H9 (cell line): ENCODE results near the gene ZFPM1. TPM values are rescaled to one million over a fixed set of nuclear protein-coding genes. Genes with fewer than 3 reads are reported as not detected.

Experiments used
- DNase-seq: peaks from one replicate; pipeline ENCODE4 v3.0.0-alpha.2; 2017
- H2AFZ ChIP-seq: one replicate; pipeline ENCODE4 v1.6.1; 2013; ENCODE audit warnings: mild to moderate bottlenecking, low read length, control low read depth, moderate library complexity
- H2AK5ac ChIP-seq: 2 replicates; pipeline ENCODE4 v1.6.1; 2013; ENCODE audit warnings: low read length, control low read depth, mixed read lengths; ENCODE audit not compliant: insufficient read length
- H2BK120ac ChIP-seq: one replicate; pipeline ENCODE4 v1.6.1; 2013; ENCODE audit warnings: low read depth, mild to moderate bottlenecking, low read length, control low read depth, inconsistent platforms; ENCODE audit not compliant: poor library complexity, severe bottlenecking
- H2BK12ac ChIP-seq: 2 replicates; pipeline ENCODE4 v1.6.1; 2013; ENCODE audit warnings: low read length, control low read depth, mixed read lengths, low read depth; ENCODE audit not compliant: insufficient read length
- H2BK15ac ChIP-seq: 2 replicates; pipeline ENCODE4 v1.6.1; 2013; ENCODE audit warnings: low read depth, low read length, control low read depth
- H2BK20ac ChIP-seq: one replicate; pipeline ENCODE4 v1.6.1; 2013; ENCODE audit warnings: low read depth, mild to moderate bottlenecking, low read length, control low read depth, inconsistent platforms; ENCODE audit not compliant: poor library complexity, severe bottlenecking
- H2BK5ac ChIP-seq: 2 replicates; pipeline ENCODE4 v1.6.1; 2013; ENCODE audit warnings: low read length, control low read depth, mixed read lengths; ENCODE audit not compliant: insufficient read length
- H3K14ac ChIP-seq: 2 replicates; pipeline ENCODE4 v1.6.1; 2013; ENCODE audit warnings: low read length, control low read depth; ENCODE audit not compliant: insufficient read depth
- H3K18ac ChIP-seq: 2 replicates; pipeline ENCODE4 v1.6.1; 2013; ENCODE audit warnings: low read depth, mild to moderate bottlenecking, mixed read lengths, low read length, control low read depth; ENCODE audit not compliant: insufficient read length
- H3K23ac ChIP-seq: 2 replicates; pipeline ENCODE4 v1.6.1; 2013; ENCODE audit warnings: low read length, control low read depth, mixed read lengths, low read depth; ENCODE audit not compliant: insufficient read length
- H3K23me2 ChIP-seq: 2 replicates; pipeline ENCODE4 v1.6.1; 2013; ENCODE audit warnings: low read depth, mild to moderate bottlenecking, mixed read lengths, low read length, control low read depth; ENCODE audit not compliant: insufficient read length, poor library complexity, severe bottlenecking
- H3K27ac ChIP-seq: 2 replicates; pipeline ENCODE4 v1.5.1; 2013; ENCODE audit warnings: low read length, control low read depth, mixed read lengths, low read depth; ENCODE audit not compliant: insufficient read length
- H3K27me3 ChIP-seq: 2 replicates; pipeline ENCODE4 v1.6.1; 2013; ENCODE audit warnings: low read length, control low read depth, inconsistent platforms; ENCODE audit not compliant: insufficient read depth
- H3K4ac ChIP-seq: 2 replicates; pipeline ENCODE4 v1.6.1; 2013; ENCODE audit warnings: low read depth, mild to moderate bottlenecking, control low read depth, inconsistent platforms, low read length, moderate library complexity
- H3K4me1 ChIP-seq: 2 replicates; pipeline ENCODE4 v1.6.1; 2013; ENCODE audit warnings: low read length, control low read depth, inconsistent platforms; ENCODE audit not compliant: insufficient read depth
- H3K4me2 ChIP-seq: 2 replicates; pipeline ENCODE4 v1.6.1; 2013; ENCODE audit warnings: low read length, control low read depth, mixed read lengths; ENCODE audit not compliant: insufficient read length, insufficient read depth
- H3K56ac ChIP-seq: 2 replicates; pipeline ENCODE4 v1.6.1; 2013; ENCODE audit warnings: low read depth, mild to moderate bottlenecking, mixed read lengths, low read length, control low read depth; ENCODE audit not compliant: insufficient read length
- H3K79me1 ChIP-seq: 2 replicates; pipeline ENCODE4 v1.6.1; 2013; ENCODE audit warnings: low read depth, mild to moderate bottlenecking, moderate library complexity, low read length, control low read depth, inconsistent platforms; ENCODE audit not compliant: insufficient read depth, poor library complexity, severe bottlenecking
- H3K79me2 ChIP-seq: 2 replicates; pipeline ENCODE4 v1.6.1; 2013; ENCODE audit warnings: low read length, control low read depth, inconsistent platforms; ENCODE audit not compliant: insufficient read depth
- H3K9ac ChIP-seq: 2 replicates; pipeline ENCODE4 v1.6.1; 2013; ENCODE audit warnings: low read length, control low read depth, mixed read lengths; ENCODE audit not compliant: insufficient read length; ENCODE audit errors: extremely low read depth
- H3K9me3 ChIP-seq: one replicate; pipeline ENCODE4 v1.6.1; 2013; ENCODE audit warnings: low read depth, low read length, inconsistent platforms; ENCODE audit not compliant: control insufficient read depth
- H3T11ph ChIP-seq: one replicate; pipeline ENCODE4 v1.6.1; 2013; ENCODE audit warnings: mild to moderate bottlenecking, low read length, control low read depth, inconsistent platforms
- H4K20me1 ChIP-seq: one replicate; pipeline ENCODE4 v1.6.1; 2013; ENCODE audit not compliant: control insufficient read depth, insufficient read length, insufficient read depth
- H4K5ac ChIP-seq: 2 replicates; pipeline ENCODE4 v1.6.1; 2013; ENCODE audit warnings: low read depth, mild to moderate bottlenecking, mixed read lengths, low read length, control low read depth; ENCODE audit not compliant: insufficient read length
- H4K8ac ChIP-seq: replicated peaks from 2 replicates; pipeline ENCODE4 v1.6.1; 2013; ENCODE audit warnings: low read length, control low read depth, mixed read lengths, low read depth; ENCODE audit not compliant: insufficient read length
- H4K91ac ChIP-seq: 2 replicates; pipeline ENCODE4 v1.6.1; 2013; ENCODE audit warnings: low read depth, mild to moderate bottlenecking, moderate library complexity, mixed read lengths, low read length, control low read depth; ENCODE audit not compliant: insufficient read length
- H3K27ac Mint-ChIP-seq, 3 experiments: 2 replicates in 2 of 3; 3 replicates in 1 of 3; pipeline ENCODE4 v1.8.0; 2020 to 2021; ENCODE audit warnings: mixed read lengths in 3 of 3, mild to moderate bottlenecking in 1 of 3, moderate library complexity in 1 of 3
- H3K27me3 Mint-ChIP-seq: 2 replicates; pipeline ENCODE4 v1.8.0; 2021; ENCODE audit warnings: low read depth, mild to moderate bottlenecking, moderate library complexity, mixed read lengths
- H3K36me3 Mint-ChIP-seq, 3 experiments: 2 replicates in 2 of 3; 3 replicates in 1 of 3; pipeline ENCODE4 v1.8.0; 2020 to 2021; ENCODE audit warnings: low read depth in 3 of 3, mixed read lengths in 3 of 3; ENCODE audit not compliant: insufficient read depth in 1 of 3
- H3K4me1 Mint-ChIP-seq, 2 experiments: 2 replicates each; pipeline ENCODE4 v1.8.0; 2020; ENCODE audit warnings: mixed read lengths in 2 of 2
- H3K4me3 Mint-ChIP-seq, 2 experiments: 2 replicates in 1 of 2; 3 replicates in 1 of 2; pipeline ENCODE4 v1.8.0; 2020 to 2021; ENCODE audit warnings: mild to moderate bottlenecking in 2 of 2, mixed read lengths in 2 of 2, moderate library complexity in 1 of 2
- H3K9me3 Mint-ChIP-seq, 2 experiments: 2 replicates in 1 of 2; 3 replicates in 1 of 2; pipeline ENCODE4 v1.8.0; 2020; ENCODE audit warnings: mild to moderate bottlenecking in 2 of 2, mixed read lengths in 2 of 2, moderate library complexity in 1 of 2
- CTCF ChIP-seq: fragments of 200-600 bp; sonication (generic); conservative IDR thresholded peaks from 3 replicates; pipeline ENCODE4 v1.8.0; 2021; ENCODE audit warnings: antibody characterized with exemption, mild to moderate bottlenecking
- WGBS: extraction: QIAGEN DNeasy Blood & Tissue Kit; methylation state at CpG from one replicate; pipeline ENCODE4 v1.1.7; 2013; ENCODE audit warnings: missing lambda C conversion rate, low lambda C conversion rate, mixed read lengths; ENCODE audit not compliant: insufficient read length; ENCODE audit errors: extremely low coverage; 5-methylcytosine and 5-hydroxymethylcytosine counted together
- total RNA-seq: library from RNA; stranded (reverse); gene quantifications from 2 replicates; pipeline ENCODE4 v1.2.1, GENCODE V29; 2021

ZFPM1 gene
- total RNA-seq, 1 experiment from 2014 or later = 3.6 TPM

GRCh38 chr16:88530858-88531203 is 77.8 kb downstream of the ZFPM1 start:
- Histone ChIP-seq H3K18ac (no peak overlapping the region), H3K9ac (no peak overlapping the region), H2BK120ac (no peak overlapping the region), H2BK15ac (no peak overlapping the region), H3K4me1 (no peaks in the 10 kb centered on the region), H2BK12ac (no peak overlapping the region), H3K79me2 (no peaks in the 10 kb centered on the region), H4K91ac (no peak overlapping the region), H3K27me3 (no peaks in the 10 kb centered on the region), H3K27ac (no peak overlapping the region), H2AFZ (no peak overlapping the region), H3K23me2 (peaks cover 7% of the 10 kb centered on the region), H3K9me3 (no peaks in the 10 kb centered on the region), H4K20me1 (no peaks in the 10 kb centered on the region), H3K79me1 (no peaks in the 10 kb centered on the region), H4K8ac (no peak overlapping the region), H3K56ac (no peak overlapping the region), H2BK20ac (no peak overlapping the region), H3K14ac (no peak overlapping the region), H3K4ac (no peak overlapping the region), H3K23ac (no peak overlapping the region), H2BK5ac (no peak overlapping the region), H3T11ph (no peak overlapping the region), H4K5ac (no peak overlapping the region), H2AK5ac (no peak overlapping the region), H3K4me2 (no peak overlapping the region)
- Mint-ChIP-seq H3K4me1 (peaks cover under 1 to 12% of the 10 kb centered on the region in 2 experiments; a peak in 3 of 4 replicates), H3K27ac (no peak overlapping the region; a peak in 1 of 7 replicates), H3K36me3 (peaks cover 2 to 19% (median 10%) of the 10 kb centered on the region in 3 experiments; a peak in 6 of 7 replicates), H3K27me3 (peaks cover 2% of the 10 kb centered on the region; the same call in 1 of the 2 replicates), H3K9me3 (no peaks in the 10 kb centered on the region), H3K4me3 (no peak overlapping the region)
- no peak for DNase-seq
- no CpG with 5 or more reads among the region's 11 CpGs for WGBS
- TF ChIP-seq CTCF = no peak
